GM12891 (cell line): ENCODE results near the gene SCFD2. TPM values are rescaled to one million over a fixed set of nuclear protein-coding genes. Genes with fewer than 3 reads are reported as not detected.
"Not testable (repeated sequence)": the region's sequence is repeated elsewhere in the genome, so short reads cannot be mapped to it uniquely, and the experiment has no call there.

Source experiments
- DNase-seq: peaks from one replicate; pipeline ENCODE4 v3.0.0; 2011; ENCODE audit warnings: low spot score; ENCODE audit not compliant: insufficient read length
- FAIRE-seq: peaks from 2 replicates; lab custom pipeline; 2011; peaks lifted over from hg19 to GRCh38; lab: Jason Lieb, UNC
- PAX5 ChIP-seq: IDR thresholded peaks from 2 replicates; pipeline ENCODE4 v1.6.1; 2011; ENCODE audit warnings: low read length, moderate library complexity, mild to moderate bottlenecking; ENCODE audit not compliant: insufficient read depth, severe bottlenecking
- POLR2A ChIP-seq: IDR thresholded peaks from 2 replicates; pipeline ENCODE4 v1.6.1; 2011; ENCODE audit warnings: low read depth, low read length, control low read depth
- POLR2AphosphoS5 ChIP-seq: IDR thresholded peaks from 2 replicates; pipeline ENCODE4 v1.6.1; 2011; ENCODE audit warnings: low read depth, low read length, control low read depth
- POU2F2 ChIP-seq: IDR thresholded peaks from 2 replicates; pipeline ENCODE4 v1.6.1; 2011; ENCODE audit warnings: low read depth, mild to moderate bottlenecking, control low read depth, low read length, moderate library complexity
- SPI1 ChIP-seq: IDR thresholded peaks from 2 replicates; pipeline ENCODE4 v1.6.1; 2011; ENCODE audit warnings: low read depth, low read length, control low read depth
- TAF1 ChIP-seq: IDR thresholded peaks from 2 replicates; pipeline ENCODE4 v1.6.1; 2011; ENCODE audit warnings: low read depth, low read length, control low read depth
- polyA plus RNA-seq: library from polyadenylated mRNA; unstranded; fragments of >200 nt; gene quantifications from one replicate; pipeline ENCODE4 v1.2.1, GENCODE V29; 2012; ENCODE audit warnings: low read depth, missing spikeins, inconsistent platforms; ENCODE audit not compliant: missing spikeins

The SCFD2 gene
- 11.3 TPM for polyA plus RNA-seq

DNA sequence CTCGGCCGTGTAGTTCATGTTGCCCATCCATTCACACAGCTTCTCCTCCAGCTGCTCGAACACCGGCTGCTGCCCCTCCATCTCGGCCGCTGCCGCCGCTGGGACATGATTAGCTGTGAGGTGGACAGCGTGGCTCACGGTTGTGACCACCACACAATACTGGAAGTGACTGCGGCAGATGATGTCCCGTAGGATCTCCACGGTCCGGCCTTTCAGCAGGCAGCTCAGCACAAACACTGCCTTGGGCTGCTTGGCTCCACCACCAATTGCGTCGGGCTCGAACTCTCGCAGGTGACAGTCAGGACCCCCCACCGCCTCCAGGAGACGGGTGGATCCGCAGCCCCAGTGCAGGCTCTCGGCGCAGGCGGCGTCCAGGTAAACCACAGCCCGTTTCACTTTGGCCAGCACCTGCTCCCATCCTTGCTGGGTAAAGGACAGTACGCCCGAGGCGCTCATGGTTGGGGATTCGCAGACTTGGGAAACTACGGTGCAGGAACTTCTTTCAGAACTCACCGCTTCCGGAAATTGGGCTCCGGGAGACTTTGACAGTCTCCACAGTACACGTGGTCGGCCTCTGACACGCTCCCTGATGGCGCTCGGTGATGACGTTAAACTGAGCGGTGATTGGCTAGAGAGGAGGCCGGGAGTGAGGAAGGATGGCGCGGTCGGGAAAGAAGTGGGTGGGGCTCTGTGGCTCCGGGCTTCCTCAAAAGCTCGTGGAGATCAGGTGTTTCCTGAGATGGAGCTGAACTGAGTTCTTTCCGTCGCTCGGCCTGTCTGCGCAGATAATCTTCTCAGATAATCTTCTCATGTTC lies at the start of gene SCFD2:
SCFD2 (minus strand) TSS at position 576 of the 815 bp plus-strand sequence.
- peak; percentile 94 for FAIRE-seq
- TF ChIP-seq POLR2A, result peak; percentile 83
- TF ChIP-seq PAX5, result no peak
- TF ChIP-seq POLR2AphosphoS5, result peak; percentile 84
- TF ChIP-seq SPI1, result peak; percentile 79
- peak; percentile 69; the same call in 1 of the 2 replicates for TF ChIP-seq TAF1
- TF ChIP-seq POU2F2, result peak; percentile 70; the same call in 1 of the 2 replicates

GRCh38 chr4:53409479-53409878 lies 43.6 kb upstream of the SCFD2 start:
- not testable (repeated sequence) for DNase-seq, FAIRE-seq

More for the DNA sequence above, at the start of gene SCFD2:
- DNase-seq, result peak; percentile 77

- FAIRE-seq (peak; percentile 76), DNase-seq (no peak)
- TF ChIP-seq POLR2A (no peak), PAX5 (no peak)
These were observed 14.4 kb upstream of the SCFD2 start for GRCh38 chr4:53380221-53380620.

DNA sequence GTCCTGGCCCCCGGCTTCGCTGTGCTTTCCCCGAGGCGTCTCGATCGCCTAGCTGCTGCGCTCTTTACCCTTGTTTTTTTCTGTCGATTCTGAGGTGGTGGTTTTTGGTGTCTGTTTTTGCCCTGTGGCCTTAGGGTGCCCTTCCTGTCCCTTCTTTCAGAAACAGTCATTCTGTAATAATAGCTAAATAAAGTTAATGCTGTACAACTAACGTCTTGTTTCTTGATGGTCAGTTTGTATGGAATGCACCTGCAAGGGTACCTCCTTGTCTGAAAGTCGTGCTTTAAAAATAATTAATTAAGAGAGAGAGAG lies 12.3 kb upstream of the SCFD2 start:
- TF ChIP-seq POU2F2, result no peak
- TF ChIP-seq SPI1, result no peak
- no peak for TF ChIP-seq POLR2A
- TF ChIP-seq TAF1, result no peak
- TF ChIP-seq POLR2AphosphoS5, result no peak
- no peak for TF ChIP-seq PAX5
- no peak for FAIRE-seq

GRCh38 chr4:53377319-53378170 lies 11.7 kb upstream of the SCFD2 start, which contains the start of gene FIP1L1:
FIP1L1 (plus strand) TSS chr4:53377641; CDS start chr4:53377839, 198 bp downstream.
- FAIRE-seq, result peak; percentile 99
- peak; percentile 84 for DNase-seq
- TF ChIP-seq POLR2AphosphoS5 (peak; percentile 85), POLR2A (peak; percentile 85), SPI1 (peak; percentile 56), PAX5 (no peak), TAF1 (peak; percentile 82), POU2F2 (no peak)

More for the DNA sequence above, 12.3 kb upstream of the SCFD2 start:
- DNase-seq, result no peak

DNA sequence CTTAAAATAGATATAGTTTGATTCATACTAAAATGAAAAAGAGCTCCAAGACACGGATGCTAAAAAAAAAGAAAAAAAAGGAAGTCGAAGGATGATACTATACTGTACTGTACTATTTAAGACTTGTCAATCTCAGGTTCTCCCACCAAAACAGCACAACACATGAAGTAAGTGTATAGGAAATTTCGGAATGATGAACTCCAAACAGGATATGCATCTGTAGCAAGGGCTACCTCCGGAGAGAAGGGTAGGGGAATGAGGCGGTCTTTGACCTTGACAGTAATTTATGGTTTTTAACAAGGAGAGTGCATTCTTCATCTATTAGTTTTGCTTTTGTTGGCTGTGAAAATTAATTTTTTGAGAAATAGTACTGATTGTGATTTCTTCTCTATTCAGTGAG lies 11.0 kb upstream of the SCFD2 start:
- TF ChIP-seq SPI1 (no peak), TAF1 (no peak), POU2F2 (no peak), POLR2AphosphoS5 (no peak)
- DNase-seq (no peak), FAIRE-seq (no peak)

DNA sequence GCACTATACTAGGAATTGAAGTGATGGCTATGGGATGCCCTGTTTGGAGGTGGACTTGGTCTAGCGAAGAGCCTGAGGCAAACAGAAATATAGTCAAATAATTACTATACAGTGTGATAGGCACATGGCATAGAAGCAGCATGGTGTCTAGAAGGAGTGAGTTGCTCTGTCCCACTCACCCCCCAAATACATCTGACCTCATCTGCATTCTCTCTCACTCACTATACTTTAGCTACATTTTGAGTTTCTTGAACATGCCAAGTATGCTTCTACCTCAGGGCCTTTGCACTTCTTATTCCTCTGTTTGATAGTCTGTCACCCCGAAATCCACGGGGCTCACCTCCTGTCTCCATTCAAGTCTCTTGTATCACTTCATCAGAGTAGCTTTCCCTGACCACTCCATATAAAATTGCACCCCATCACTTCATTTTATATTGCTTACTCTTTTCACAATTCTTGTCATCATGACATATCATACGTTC lies 9.0 kb upstream of the SCFD2 start:
- TF ChIP-seq POLR2AphosphoS5 (no peak), TAF1 (no peak), POLR2A (no peak)

GRCh38 chr4:53371843-53372521 lies 6.1 kb upstream of the SCFD2 start:
- TF ChIP-seq POLR2AphosphoS5 (no peak), SPI1 (no peak), TAF1 (no peak), POLR2A (no peak), PAX5 (no peak), POU2F2 (no peak)
- FAIRE-seq, result no peak
- no peak for DNase-seq

More for the DNA sequence above, 9.0 kb upstream of the SCFD2 start:
- no peak for DNase-seq
- no peak for FAIRE-seq

- DNase-seq, result no peak
- TF ChIP-seq POLR2A, result no peak
- no peak for TF ChIP-seq SPI1
- TF ChIP-seq POLR2AphosphoS5, result no peak
- TF ChIP-seq POU2F2, result no peak
- TF ChIP-seq PAX5, result no peak
- TF ChIP-seq TAF1, result no peak
- no peak for FAIRE-seq
These were observed 5.2 kb upstream of the SCFD2 start for GRCh38 chr4:53371049-53371448.

GRCh38 chr4:53367721-53368120 lies 1.9 kb upstream of the SCFD2 start:
- no peak for TF ChIP-seq SPI1
- no peak for TF ChIP-seq POLR2AphosphoS5
- no peak for TF ChIP-seq PAX5
- no peak for TF ChIP-seq POU2F2
- no peak for TF ChIP-seq POLR2A
- TF ChIP-seq TAF1, result no peak

More at GRCh38 chr4:53367721-53368120, 1.9 kb upstream of the SCFD2 start:
- DNase-seq, result no peak
- FAIRE-seq, result no peak
